Fibroblast of peridontal ligament (primary cell): Measurements from ENCODE around the gene CCDC57.
"Not testable (repeated sequence)": the region's sequence is repeated elsewhere in the genome, so short reads cannot be mapped to it uniquely, and the experiment has no call there.

ENCODE experiments used
- DNase-seq: peaks from one replicate; pipeline ENCODE4 v3.0.0-alpha.2; 2010; ENCODE audit errors: extremely low read depth

CCDC57 gene

GRCh38 chr17:82225368-82226029, 12.9 kb upstream of the CCDC57 start:
- no peak for DNase-seq

- no peak for DNase-seq
Observed at GRCh38 chr17:82224666-82225065, 12.0 kb upstream of the CCDC57 start.

GRCh38 chr17:82223517-82223916, 10.9 kb upstream of the CCDC57 start:
- DNase-seq, result no peak

DNA sequence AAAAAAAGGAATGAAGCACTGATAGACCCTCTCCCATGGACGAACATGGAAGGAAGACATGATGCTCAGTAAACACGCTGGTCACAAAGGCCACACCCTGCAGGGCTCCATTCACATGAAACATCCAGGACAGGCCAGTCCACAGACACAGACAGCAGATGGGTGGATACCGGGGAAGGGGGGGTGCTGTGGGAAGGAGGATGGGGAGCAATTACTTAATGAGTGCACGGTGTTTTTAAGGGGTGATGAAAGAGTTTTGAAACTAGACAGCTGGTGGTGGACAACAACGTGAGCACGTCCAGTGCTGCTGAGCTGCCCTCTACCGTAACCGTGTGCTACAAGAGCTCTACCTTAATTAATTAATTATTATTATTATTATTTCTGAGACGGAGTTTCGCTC, 10.2 kb upstream of the CCDC57 start:
- no peak for DNase-seq

DNA sequence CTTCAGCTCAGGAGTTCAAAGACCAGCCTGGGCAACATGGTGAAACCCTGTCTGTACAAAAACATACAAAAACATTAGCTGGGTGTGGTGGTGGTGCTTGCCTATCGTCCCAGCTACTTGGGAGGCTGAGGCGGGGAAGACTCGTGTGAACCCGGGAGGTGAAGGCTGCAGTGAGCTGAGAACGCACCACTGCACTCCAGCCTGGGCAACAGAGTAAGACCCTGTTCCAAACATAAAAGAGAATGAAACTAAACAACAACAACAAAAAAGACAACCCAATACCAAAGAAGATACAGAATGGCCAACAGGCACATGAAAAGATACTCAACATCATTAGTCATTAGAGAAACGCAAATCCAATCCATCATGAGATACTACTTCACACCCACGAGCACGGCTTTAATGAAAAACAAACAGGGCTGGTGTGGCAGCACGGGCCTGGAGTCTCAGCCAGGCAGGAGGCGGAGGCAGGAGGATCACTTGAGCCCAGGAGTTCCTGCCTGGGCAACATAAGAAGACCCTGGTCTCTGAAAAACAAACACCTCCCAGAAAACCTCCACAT, 8.8 kb upstream of the CCDC57 start:
- DNase-seq, result no peak

DNA sequence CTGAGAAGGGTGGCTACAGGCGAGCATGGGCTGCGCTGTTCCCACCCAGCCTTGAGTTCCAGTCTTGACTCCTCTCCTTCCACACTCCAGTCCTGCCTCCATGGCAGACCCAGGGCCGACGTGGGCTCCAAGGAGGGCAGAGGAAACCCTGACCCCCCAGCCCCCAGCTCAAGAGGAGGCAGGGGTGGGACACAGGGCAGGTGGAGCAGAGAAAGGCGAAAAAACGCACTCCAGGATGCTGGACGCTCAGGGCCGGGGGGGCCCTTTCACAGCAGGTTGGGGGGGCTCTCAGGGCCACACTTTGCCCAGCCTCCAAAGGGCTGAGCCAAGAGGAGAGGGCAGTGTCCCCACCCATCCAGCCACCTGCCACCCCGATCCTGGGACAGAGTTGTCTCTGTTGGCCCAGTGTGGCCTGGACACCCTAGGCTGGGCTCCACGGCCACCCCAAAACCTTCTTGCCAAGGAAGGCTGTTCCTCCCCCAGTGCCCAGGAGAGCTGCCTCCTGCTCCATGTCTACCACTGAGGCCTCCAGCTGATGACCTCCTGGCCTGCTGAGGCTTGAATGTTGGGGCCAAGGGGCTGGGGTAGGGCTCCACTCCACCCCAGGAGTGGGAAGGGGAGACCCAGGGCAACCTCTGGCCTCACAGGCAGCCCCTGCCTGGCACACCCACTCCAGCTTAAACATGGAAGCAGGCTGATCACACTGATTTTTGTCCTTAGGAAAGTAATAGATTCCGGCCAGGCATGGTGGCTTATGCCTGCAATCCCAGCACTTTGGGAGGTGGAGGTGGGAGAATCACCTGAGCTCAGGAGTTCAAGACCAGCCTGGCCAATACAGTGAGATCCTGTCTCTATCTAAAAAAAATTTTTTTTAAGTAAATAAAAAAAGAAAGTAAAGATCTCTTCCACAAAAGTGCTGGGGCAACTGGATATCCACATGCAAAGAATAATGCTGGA, 7.4 kb upstream of the CCDC57 start:
- no peak for DNase-seq

DNA sequence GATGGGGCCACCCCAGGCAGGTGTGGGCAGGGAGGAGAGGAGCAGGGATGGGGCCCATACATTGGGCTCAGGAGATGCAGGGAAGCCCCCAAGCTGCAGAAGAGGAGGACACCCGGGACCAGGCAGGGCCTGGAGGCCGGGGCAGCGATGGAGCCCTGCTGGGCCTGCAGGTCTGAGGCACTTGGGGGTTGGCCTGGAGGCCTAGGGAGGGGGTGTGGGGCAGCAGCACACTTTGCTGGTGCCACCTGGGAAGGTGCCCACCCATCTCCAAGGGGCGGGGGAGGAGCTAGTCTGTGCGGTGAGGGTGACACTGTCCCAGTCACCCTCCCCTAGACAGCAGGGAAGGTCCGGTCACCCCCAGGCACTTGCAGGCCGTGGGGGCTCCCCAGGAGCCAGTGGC, 6.4 kb upstream of the CCDC57 start:
- no peak for DNase-seq

DNA sequence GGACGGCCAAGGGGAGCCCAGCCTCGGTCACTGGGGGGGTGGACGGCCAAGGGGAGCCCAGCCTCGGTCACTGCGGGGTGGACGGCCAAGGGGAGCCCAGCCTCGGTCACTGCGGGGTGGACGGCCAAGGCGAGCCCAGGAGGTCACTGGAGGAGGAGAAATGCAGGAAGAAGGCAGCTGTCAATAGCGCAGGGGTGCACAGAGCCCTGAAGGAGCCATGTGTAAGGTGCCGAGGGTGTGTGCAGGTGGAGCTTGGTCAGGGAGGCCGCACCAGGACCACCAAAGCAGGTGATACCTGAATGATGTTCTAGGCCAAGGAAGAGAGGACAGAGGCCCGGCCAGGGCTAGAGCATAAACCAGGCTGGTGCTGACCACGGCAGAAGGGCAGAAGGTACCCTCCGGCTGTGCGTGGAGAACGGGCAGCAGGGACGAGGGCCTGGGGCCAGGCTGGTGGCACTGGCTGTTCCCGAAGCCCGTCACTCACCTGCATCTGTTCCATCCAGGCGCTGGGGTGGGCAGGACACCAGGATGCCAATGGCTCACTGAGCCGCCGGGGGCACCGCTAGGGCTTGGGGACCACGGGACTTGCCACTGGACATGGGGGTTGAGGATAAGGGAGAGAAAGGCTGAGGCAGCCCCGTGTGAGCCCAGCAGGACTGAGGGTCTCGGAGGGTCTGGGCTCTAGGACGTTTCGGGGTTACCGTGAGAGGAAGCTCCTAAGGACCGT, 5.9 kb upstream of the CCDC57 start:
- no peak for DNase-seq

GRCh38 chr17:82217530-82218204, 5.0 kb upstream of the CCDC57 start:
- peak; percentile 65 for DNase-seq

GRCh38 chr17:82217120-82217529, 4.5 kb upstream of the CCDC57 start:
- DNase-seq, result no peak

DNA sequence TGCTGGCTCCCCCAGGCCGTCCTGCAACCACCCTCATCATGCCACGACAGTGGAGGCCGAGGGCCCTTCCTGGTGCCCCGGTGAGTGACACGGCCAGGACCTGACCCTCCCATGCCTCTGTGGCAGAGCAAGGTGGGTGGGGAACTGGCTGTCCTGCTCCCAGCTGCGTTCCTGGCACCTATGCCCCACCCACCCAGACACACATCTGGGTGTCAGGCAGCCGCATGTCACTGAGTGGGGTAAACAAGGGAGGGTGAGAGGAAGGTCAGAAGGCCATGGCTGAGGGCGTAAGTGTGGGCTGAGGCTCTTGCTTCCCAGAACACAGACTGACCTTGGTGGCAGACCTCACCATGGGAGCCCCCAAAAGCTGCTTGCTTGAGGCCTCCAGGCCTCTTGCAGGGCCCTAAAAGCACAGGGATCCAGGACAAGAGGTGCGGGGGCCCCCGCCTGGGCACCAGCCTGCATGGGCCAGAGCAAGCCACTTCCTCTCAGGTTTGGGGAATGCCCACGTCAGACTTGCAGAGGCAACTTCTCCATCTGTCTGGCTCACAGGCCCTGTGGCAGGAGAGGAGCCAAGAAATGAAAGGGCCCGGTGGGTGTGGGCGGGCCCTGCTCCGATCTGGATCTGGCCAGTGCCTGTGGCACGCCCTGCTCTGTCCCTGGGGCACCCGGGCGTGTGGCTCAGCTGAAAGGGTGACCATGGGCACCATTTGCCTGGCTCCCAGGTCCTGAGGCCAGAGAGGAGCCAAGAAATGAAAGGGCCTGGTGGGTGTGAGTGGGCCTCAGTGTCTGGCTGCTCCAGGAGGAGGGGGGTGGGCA, 3.9 kb upstream of the CCDC57 start:
- peak; percentile 70 for DNase-seq

DNA sequence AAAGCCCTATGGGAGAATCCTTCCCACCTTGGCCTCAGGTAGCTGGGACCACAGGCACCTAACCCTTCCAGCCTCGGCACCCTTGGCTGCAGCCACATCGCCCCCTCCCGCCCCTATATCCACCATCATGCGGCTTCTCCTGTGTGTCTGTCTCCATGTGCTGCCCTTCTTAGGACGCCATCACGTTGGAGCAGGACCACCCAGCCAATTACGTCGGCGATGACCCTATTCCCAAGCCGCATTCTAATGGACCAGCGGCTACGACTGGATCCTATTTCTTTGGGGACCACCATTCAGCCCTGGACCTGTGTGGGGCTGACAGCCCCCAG, 3.3 kb upstream of the CCDC57 start:
- no peak for DNase-seq

DNA sequence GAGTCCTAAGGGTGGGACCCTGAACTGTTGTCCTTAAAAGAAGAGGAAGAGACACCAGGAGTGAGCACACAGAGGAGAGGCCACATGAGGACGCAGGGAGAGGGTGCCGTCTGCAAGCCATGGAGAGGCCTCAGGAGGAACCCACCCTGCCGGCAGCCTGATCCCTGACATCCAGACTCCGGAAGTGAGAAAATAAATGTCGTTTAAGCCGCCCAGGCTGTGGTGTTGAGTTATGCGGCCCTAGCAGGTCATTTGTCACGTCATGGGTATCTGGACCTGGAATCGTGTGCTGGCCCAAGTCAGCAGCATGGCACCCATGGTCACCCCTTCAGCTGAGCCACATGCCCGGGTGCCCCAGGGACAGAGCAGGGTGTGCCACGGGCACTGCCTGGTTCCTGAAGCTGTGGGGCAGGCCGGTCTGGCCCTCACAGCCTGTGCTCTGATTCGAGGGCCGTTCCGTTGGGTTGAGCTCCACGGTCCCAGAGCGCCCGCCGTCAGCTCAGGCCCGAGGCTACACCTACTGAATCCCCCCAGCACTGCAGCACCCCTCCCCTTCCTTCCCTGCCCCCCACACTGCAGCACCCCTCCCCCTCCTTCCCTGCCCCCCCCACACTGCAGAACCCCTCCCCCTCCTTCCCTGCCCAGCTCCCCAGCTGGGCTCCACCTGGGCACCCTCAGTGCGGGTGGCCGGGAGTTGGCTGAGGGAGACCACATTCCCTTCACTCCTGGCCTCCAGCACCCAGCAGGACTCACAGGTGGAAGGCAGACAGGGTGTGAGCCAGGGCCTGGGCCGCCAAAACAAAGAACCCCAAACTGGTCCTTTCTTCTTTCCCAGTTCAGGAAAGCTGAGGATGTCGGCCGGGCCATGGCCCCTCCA, 2.7 kb upstream of the CCDC57 start:
- DNase-seq, result no peak

DNA sequence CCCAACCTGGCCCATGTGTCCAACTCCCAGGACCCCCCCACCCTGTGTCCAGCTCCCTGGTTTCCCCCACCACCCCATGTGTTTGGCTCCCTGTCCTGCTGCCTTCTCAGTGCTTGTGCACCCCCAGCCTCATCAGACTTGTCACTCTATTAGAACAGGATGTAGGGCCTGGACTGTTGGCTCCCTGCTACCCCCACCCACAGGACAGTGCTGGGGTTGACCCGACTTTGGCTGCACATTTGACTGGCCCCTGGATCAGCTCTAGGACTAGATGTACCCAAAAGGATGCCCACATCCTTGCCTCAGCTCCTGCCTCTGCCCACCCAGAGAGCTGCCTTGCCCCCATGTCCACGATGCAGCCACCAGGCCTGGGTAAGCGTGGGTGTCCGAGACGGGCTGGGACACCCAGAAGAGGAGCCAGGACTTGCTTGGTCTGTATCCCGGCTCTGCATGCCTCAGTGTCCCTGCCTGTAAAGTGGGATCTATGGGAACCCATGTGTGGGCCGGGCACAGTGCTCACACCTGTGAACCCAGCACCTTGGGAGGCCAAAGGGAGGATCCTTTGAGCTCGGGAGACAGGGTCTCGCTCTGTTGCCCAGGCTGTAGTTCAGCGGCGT, 1.5 kb upstream of the CCDC57 start:
- no peak for DNase-seq

DNA sequence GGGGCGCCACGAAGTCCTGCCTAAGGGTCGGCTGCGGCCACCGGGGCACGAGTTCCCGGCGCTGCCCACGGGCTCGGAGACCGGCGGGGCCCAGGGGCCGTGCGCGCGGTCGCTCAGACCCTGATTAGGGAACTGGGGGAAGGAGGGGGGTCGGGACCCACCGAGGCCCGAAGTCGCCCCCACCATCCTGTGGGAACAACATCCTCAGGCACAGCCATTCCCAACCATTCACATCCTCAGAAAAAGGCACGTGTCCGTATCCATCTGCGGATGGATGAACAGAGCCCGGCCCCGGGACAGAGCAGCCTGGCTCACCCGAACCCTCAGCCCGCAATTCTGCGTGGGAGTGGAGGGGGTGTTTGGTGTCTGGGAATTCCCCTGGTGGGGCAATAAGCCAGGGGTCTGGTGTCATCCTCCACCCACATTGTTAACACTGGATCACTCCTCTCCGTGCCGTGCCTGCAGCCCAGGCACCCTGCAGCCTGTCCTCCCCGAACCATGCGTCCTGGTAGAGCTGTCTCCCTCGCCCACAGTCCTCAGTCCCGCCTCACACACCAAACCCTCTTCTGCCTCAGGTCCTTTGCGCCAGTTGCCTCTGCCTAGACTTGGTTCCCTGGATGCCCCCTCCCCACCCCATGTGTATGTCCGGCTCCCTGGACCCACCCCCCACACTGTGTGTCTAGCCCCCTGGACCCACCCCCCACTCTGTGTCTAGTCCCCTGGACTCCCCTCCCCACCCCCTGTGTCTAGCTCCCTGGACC, 789 bp upstream of the CCDC57 start:
- DNase-seq, result peak; percentile 65

GRCh38 chr17:82210655-82211054, 2.0 kb downstream of the CCDC57 start:
- DNase-seq, result not testable (repeated sequence)

DNA sequence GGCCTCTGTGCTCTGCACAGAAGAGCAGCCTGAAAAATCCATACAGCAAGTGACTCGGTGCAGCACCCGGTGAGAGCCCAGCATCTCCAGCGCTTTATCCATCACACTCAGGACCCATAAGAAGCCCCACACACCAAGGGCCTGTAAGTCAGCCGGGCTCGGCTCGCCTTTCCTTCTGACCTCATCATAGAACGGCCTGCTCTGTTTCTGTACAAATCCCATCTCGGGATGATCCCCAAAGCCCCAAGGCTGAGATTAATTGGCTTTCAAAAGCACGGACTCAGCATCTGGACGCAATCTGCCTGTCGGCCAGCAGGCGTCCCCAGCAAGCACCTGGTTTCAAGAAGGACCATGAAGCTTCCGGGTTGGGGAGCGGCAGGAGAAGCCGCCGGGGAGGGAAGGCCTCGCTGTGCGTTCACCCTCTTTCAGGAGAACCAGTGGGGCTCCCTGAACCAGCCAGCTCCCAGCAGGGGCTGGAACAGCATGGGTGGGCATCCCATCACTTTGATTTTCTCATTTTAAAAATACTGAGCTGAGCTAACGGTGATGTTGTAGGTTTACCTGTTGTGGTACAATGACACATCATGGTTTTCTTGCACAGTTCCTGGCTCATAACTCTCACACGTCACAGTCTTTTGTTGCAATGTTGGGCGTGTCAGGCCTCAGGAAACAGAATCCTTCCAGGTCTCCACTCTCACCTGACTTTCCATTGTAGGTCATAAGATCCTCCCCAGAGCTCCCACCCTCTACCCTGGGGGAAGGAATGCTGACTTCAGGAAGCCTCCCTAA, 6.7 kb downstream of the CCDC57 start:
- DNase-seq, result peak; percentile 91
